Smooth muscle cell (in vitro differentiated cells): ENCODE data around the gene CXCL10. TPM values are rescaled to one million over a fixed set of nuclear protein-coding genes. Genes with fewer than 3 reads are reported as not detected.

ENCODE experiments used
- DNase-seq: peaks from one replicate; lab custom pipeline; 2025; ENCODE audit not compliant: unreplicated experiment; lab: John Stamatoyannopoulos, UW
- H2AFZ ChIP-seq: fragments of 200-600 bp; sonication (generic); 2 replicates; pipeline ENCODE4 v1.6.0; 2016; ENCODE audit warnings: antibody characterized with exemption, low read depth, mild to moderate bottlenecking
- H3F3A ChIP-seq: fragments of 200-600 bp; sonication (generic); 2 replicates; pipeline ENCODE4 v1.6.0; 2017; ENCODE audit warnings: antibody characterized with exemption, low read depth
- H3K27ac ChIP-seq: fragments of 200-600 bp; sonication (generic); 2 replicates; pipeline ENCODE4 v1.5.1; 2016; ENCODE audit warnings: low read depth, mild to moderate bottlenecking
- H3K27me3 ChIP-seq: fragments of 200-600 bp; sonication (generic); 2 replicates; pipeline ENCODE4 v1.6.1; 2016; ENCODE audit warnings: low read depth, mild to moderate bottlenecking
- H3K36me3 ChIP-seq: fragments of 200-600 bp; sonication (generic); 2 replicates; pipeline ENCODE4 v1.5.1; 2016; ENCODE audit warnings: low read depth
- H3K4me1 ChIP-seq: fragments of 200-600 bp; sonication (generic); 2 replicates; pipeline ENCODE4 v1.5.1; 2016; ENCODE audit warnings: low read depth
- H3K4me2 ChIP-seq: fragments of 200-600 bp; sonication (generic); 2 replicates; pipeline ENCODE4 v1.6.0; 2016; ENCODE audit warnings: mild to moderate bottlenecking
- H3K4me3 ChIP-seq: fragments of 200-600 bp; sonication (generic); 2 replicates; pipeline ENCODE4 v1.5.1; 2016; ENCODE audit warnings: mild to moderate bottlenecking
- H3K79me2 ChIP-seq: fragments of 200-600 bp; sonication (generic); 2 replicates; pipeline ENCODE4 v1.6.0; 2016; ENCODE audit warnings: low read depth, mild to moderate bottlenecking
- H3K9ac ChIP-seq: fragments of 200-600 bp; sonication (generic); 2 replicates; pipeline ENCODE4 v1.6.0; 2016; ENCODE audit warnings: low read depth
- H3K9me3 ChIP-seq: fragments of 200-600 bp; sonication (generic); replicated peaks from 2 replicates; pipeline ENCODE4 v1.5.1; 2016; ENCODE audit warnings: low read depth
- H4K20me1 ChIP-seq: fragments of 200-600 bp; sonication (generic); 2 replicates; pipeline ENCODE4 v1.6.0; 2016; ENCODE audit warnings: low read depth
- WGBS: methylation state at CpG from one replicate; pipeline ENCODE4 v1.1.7; 2016; ENCODE audit warnings: low lambda C conversion rate; 5-methylcytosine and 5-hydroxymethylcytosine counted together
- polyA plus RNA-seq: library from polyadenylated mRNA; unstranded; fragments of >200 nt; fragmentation: Nextera tagmentation; extraction: Ambion mirVana; gene quantifications from 2 replicates; pipeline ENCODE4 v1.2.1, GENCODE V29; 2016
- total RNA-seq: library from RNA; depleted of rRNA; stranded (reverse); fragments of >200 nt; gene quantifications from 2 replicates; pipeline ENCODE4 v1.2.3, GENCODE V29; 2014
- TF ChIP-seq, protein P1 (sequence below): fragments of 200-600 bp; sonication (generic); IDR thresholded peaks from 2 replicates; pipeline ENCODE4 v1.5.1; 2017; ENCODE audit warnings: borderline replicate concordance, mild to moderate bottlenecking, antibody characterized with exemption; ENCODE audit not compliant: insufficient read depth, poor library complexity, severe bottlenecking

Gene CXCL10
- total and polyA plus RNA-seq, 2 experiments from 2014 or later, result 18.9 to 19.7 TPM

- WGBS, result 30% methylated on average over 13 of the region's 13 CpGs
- H3K36me3 ChIP-seq, result no peaks in the 10 kb centered on the region
- H3F3A ChIP-seq, result peaks cover 6% of the 10 kb centered on the region
- H3K4me3 ChIP-seq, result no peak overlapping the region
- no peaks in the 10 kb centered on the region for H4K20me1 ChIP-seq
- peak overlapping the region; percentile 76 for H3K4me2 ChIP-seq
- H2AFZ ChIP-seq, result peak overlapping the region; percentile 70
- H3K4me1 ChIP-seq, result peaks cover 10% of the 10 kb centered on the region
- no peak for DNase-seq
- peak overlapping the region; percentile 82 for H3K9ac ChIP-seq
- no peaks in the 10 kb centered on the region for H3K79me2 ChIP-seq
- TF ChIP-seq, protein P1, sequence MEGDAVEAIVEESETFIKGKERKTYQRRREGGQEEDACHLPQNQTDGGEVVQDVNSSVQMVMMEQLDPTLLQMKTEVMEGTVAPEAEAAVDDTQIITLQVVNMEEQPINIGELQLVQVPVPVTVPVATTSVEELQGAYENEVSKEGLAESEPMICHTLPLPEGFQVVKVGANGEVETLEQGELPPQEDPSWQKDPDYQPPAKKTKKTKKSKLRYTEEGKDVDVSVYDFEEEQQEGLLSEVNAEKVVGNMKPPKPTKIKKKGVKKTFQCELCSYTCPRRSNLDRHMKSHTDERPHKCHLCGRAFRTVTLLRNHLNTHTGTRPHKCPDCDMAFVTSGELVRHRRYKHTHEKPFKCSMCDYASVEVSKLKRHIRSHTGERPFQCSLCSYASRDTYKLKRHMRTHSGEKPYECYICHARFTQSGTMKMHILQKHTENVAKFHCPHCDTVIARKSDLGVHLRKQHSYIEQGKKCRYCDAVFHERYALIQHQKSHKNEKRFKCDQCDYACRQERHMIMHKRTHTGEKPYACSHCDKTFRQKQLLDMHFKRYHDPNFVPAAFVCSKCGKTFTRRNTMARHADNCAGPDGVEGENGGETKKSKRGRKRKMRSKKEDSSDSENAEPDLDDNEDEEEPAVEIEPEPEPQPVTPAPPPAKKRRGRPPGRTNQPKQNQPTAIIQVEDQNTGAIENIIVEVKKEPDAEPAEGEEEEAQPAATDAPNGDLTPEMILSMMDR, result no peak
- no peaks in the 10 kb centered on the region for H3K27me3 ChIP-seq
- peak overlapping the region; percentile 97 for H3K27ac ChIP-seq
- no peaks in the 10 kb centered on the region for H3K9me3 ChIP-seq
These were observed 11.5 kb downstream of the CXCL10 start for GRCh38 chr4:76011700-76012387.

GRCh38 chr4:76011018-76011670 is 12.2 kb downstream of the CXCL10 start:
- Histone ChIP-seq H3K27me3 (no peaks in the 10 kb centered on the region), H3K4me2 (peak overlapping the region; percentile 76), H3K36me3 (no peaks in the 10 kb centered on the region), H4K20me1 (no peaks in the 10 kb centered on the region), H3K79me2 (no peaks in the 10 kb centered on the region), H3K9ac (peak overlapping the region; percentile 82), H3K9me3 (no peaks in the 10 kb centered on the region), H2AFZ (peak overlapping the region; percentile 70), H3F3A (peaks cover 6% of the 10 kb centered on the region), H3K27ac (peak overlapping the region; percentile 97), H3K4me3 (no peak overlapping the region), H3K4me1 (peaks cover 10% of the 10 kb centered on the region)
- TF ChIP-seq, protein P1, result no peak
- no peak for DNase-seq
- WGBS, result 97% methylated on average over 31 of the region's 31 CpGs

DNA sequence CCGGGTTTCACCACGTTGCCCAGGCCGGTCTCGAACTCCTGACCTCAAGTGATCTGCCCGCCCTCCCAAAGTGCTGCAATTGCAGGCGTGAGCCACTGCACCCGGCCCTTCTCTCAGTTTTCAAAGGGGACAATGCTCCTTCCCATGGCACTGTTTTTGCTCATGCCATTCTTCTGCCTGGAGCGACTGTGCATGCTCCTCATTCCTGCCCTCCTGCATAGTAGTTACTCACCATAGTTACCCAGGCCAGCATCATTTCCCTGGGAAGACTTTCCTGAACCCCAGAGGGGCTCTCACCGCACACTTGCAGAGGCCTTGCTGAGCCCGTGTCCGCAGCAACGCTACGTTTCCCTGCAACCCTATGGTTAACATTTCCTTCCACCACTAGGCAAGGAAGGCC is 12.7 kb downstream of the CXCL10 start:
- Histone ChIP-seq H3K4me2 (no peak overlapping the region), H3K9ac (no peak overlapping the region), H4K20me1 (no peaks in the 10 kb centered on the region), H3K4me1 (peaks cover 10% of the 10 kb centered on the region), H3K9me3 (no peaks in the 10 kb centered on the region), H3K27ac (peak overlapping the region; percentile 97), H3F3A (peaks cover 6% of the 10 kb centered on the region), H3K27me3 (no peaks in the 10 kb centered on the region), H3K36me3 (no peaks in the 10 kb centered on the region), H2AFZ (no peak overlapping the region), H3K4me3 (no peak overlapping the region), H3K79me2 (no peaks in the 10 kb centered on the region)
- 97% methylated on average over 13 of the region's 13 CpGs for WGBS
- no peak for DNase-seq
- TF ChIP-seq, protein P1, result no peak
